Prostate gland (tissue), 2 donors: ENCODE results near the gene ZMYND8. TPM values are rescaled to one million over a fixed set of nuclear protein-coding genes. Genes with fewer than 3 reads are reported as not detected.
A peak's percentile ranks its signal among the peaks of the same experiment; 100 is the strongest.

Experiments used
- DNase-seq: peaks from one replicate; pipeline ENCODE4 v3.0.0-alpha.2; 2019; ENCODE audit warnings: low spot score
- H3K27ac ChIP-seq, 2 donors: fragments of 200-600 bp; sonication (generic); 2 replicates each; pipeline ENCODE4 v1.5.1; 2017 to 2019
- H3K27me3 ChIP-seq: fragments of 200-600 bp; sonication (generic); replicated peaks from 2 replicates; pipeline ENCODE4 v1.5.1; 2019; ENCODE audit not compliant: insufficient read depth
- H3K36me3 ChIP-seq, 2 donors: fragments of 200-600 bp; sonication (generic); 1 replicate in 1 of 2; 2 replicates in 1 of 2; pipeline versions ENCODE4 v1.5.1 to v1.8.1; 2017 to 2019
- H3K4me1 ChIP-seq: fragments of 200-600 bp; sonication (generic); replicated peaks from 2 replicates; pipeline ENCODE4 v1.5.1; 2019
- H3K4me3 ChIP-seq, 2 donors: fragments of 200-600 bp; sonication (generic); 2 replicates each; pipeline ENCODE4 v1.5.1; 2017 to 2019
- H3K9me3 ChIP-seq: fragments of 200-600 bp; sonication (generic); 2 replicates; pipeline ENCODE4 v1.5.1; 2017
- CTCF ChIP-seq, 4 experiments: fragments of 200-600 bp in 2 of 4; fragments of 450-650 bp in 2 of 4; sonication (generic) in 2 of 4; IDR thresholded peaks; 1 replicate in 3 of 4; 2 replicates in 1 of 4; pipeline ENCODE4 v1.5.1; 2016 to 2019; ENCODE audit warnings: antibody characterized with exemption in 4 of 4, mild to moderate bottlenecking in 2 of 4, moderate library complexity in 2 of 4
- POLR2A ChIP-seq: fragments of 450-650 bp; IDR thresholded peaks from one replicate; pipeline ENCODE4 v1.6.1; 2016; ENCODE audit warnings: antibody characterized with exemption, mild to moderate bottlenecking
- POLR2AphosphoS5 ChIP-seq: sonication (generic); formaldehyde crosslinking; IDR thresholded peaks from one replicate; pipeline ENCODE4 v1.6.1; 2017; ENCODE audit warnings: antibody characterized with exemption
- WGBS: methylation state at CpG from one replicate; pipeline ENCODE4 v1.1.5; 2018; 5-methylcytosine and 5-hydroxymethylcytosine counted together
- intact Hi-C: fragments of 100-400 bp; cut with DNase I; formaldehyde crosslinking; loops from one replicate; pipeline ENCODE4 v1.14.2; 2022
- total RNA-seq, 2 donors: library from RNA; depleted of rRNA; stranded (reverse); fragments of >200 nt; gene quantifications; one replicate each; pipeline ENCODE4 v1.1.0, GENCODE V29; 2016

Gene ZMYND8
- total RNA-seq, 2 donors from 2014 or later, result 19.9 to 70.9 TPM

- TF ChIP-seq POLR2A (peak; percentile 21), POLR2AphosphoS5 (peak; percentile 83), CTCF (IDR thresholded peaks at IDR 0.05) (no peak)
- WGBS, result 35% methylated on average over 7 of the region's 7 CpGs
- no peak overlapping the region for H3K4me3 ChIP-seq
- no peaks in the 10 kb centered on the region for H3K27me3 ChIP-seq
- intact Hi-C loops, result no loop called here
- H3K36me3 ChIP-seq, result no peaks in the 10 kb centered on the region
- peak overlapping the region; percentile 91 to 96 for H3K27ac ChIP-seq
- no peaks in the 10 kb centered on the region for H3K9me3 ChIP-seq
- DNase-seq, result peak; percentile 78
- H3K4me1 ChIP-seq, result peaks cover 45% of the 10 kb centered on the region
These were observed 35.3 kb downstream of the ZMYND8 start for GRCh38 chr20:47320990-47321805.

DNA sequence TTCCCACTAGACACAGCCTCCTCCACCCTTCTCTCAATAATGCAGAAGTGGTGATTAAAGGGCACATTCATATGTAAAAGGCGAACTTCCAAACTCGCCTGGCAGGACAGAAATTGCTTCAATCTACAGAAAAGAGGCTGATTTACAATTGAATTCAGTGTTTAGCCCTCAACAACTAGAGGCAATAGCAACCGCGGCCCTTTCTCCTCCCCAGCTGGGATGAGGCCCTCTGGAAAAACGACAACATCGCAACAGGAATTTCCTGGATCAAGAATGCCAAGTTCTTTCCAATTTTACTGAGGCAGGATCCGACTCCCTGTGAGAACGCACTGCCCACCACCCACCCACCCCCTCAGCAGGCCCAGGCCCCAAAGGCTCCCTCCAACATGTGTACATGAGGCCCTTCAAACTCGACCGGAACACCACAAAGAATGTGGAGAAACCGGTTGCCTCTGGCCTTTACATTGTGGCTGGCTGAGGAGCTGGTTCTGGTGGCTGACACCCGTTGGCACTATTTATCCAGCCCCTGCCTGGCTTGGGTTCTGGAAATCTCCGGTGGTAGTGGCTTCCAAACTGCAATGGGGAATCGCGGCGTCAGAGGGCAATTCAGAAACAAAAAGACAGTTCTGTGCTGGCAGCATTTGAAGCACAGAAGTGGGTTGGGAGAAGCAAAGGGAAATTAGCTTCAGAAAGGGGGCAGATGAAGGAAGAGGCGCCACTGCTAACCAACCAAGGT lies 36.8 kb downstream of the ZMYND8 start:
- H3K36me3 ChIP-seq, result no peaks in the 10 kb centered on the region
- no peaks in the 10 kb centered on the region for H3K27me3 ChIP-seq
- H3K27ac ChIP-seq, result peak overlapping the region; percentile 91 to 96
- TF ChIP-seq POLR2A, result peak; percentile 14
- no peak for TF ChIP-seq CTCF (IDR thresholded peaks at IDR 0.05)
- peak; percentile 86 for TF ChIP-seq POLR2AphosphoS5
- H3K9me3 ChIP-seq, result no peaks in the 10 kb centered on the region
- DNase-seq, result peak; percentile 95
- 12% methylated on average over 17 of the region's 17 CpGs for WGBS
- intact Hi-C loops, result loop anchor here (2.0 kb wide), 2 partner anchors 39 to 43 kb away; no protein-coding TSS in a partner anchor
- no peak overlapping the region for H3K4me3 ChIP-seq
- H3K4me1 ChIP-seq, result peaks cover 45% of the 10 kb centered on the region

- peaks cover 45% of the 10 kb centered on the region for H3K4me1 ChIP-seq
- peak overlapping the region; percentile 91 to 96 for H3K27ac ChIP-seq
- DNase-seq, result peak; percentile 77
- intact Hi-C loops, result loop anchor here (2.0 kb wide), 2 partner anchors 40 to 42 kb away; no protein-coding TSS in a partner anchor
- H3K36me3 ChIP-seq, result no peaks in the 10 kb centered on the region
- TF ChIP-seq POLR2AphosphoS5, result peak; percentile 91
- TF ChIP-seq POLR2A, result peak; percentile 17
- TF ChIP-seq CTCF (IDR thresholded peaks at IDR 0.05), result no peak
- peak overlapping the region in 1 of 2 donors; percentile 9 for H3K4me3 ChIP-seq
- WGBS, result 9% methylated on average over 28 of the region's 28 CpGs
- H3K9me3 ChIP-seq, result no peaks in the 10 kb centered on the region
- no peaks in the 10 kb centered on the region for H3K27me3 ChIP-seq
These were observed 37.6 kb downstream of the ZMYND8 start for GRCh38 chr20:47318586-47319516.

GRCh38 chr20:47318027-47318585 lies 38.4 kb downstream of the ZMYND8 start:
- Histone ChIP-seq H3K9me3 (no peaks in the 10 kb centered on the region), H3K4me1 (peaks cover 45% of the 10 kb centered on the region), H3K27me3 (no peaks in the 10 kb centered on the region), H3K27ac (peak overlapping the region; percentile 91 to 96), H3K36me3 (no peaks in the 10 kb centered on the region), H3K4me3 (peak overlapping the region in 1 of 2 donors; percentile 9)
- WGBS, result 25% methylated on average over 7 of the region's 7 CpGs
- TF ChIP-seq POLR2AphosphoS5 (no peak), POLR2A (no peak), CTCF (IDR thresholded peaks at IDR 0.05) (no peak)
- intact Hi-C loops, result loop anchor here (2.0 kb wide), 2 partner anchors 41 kb away; no protein-coding TSS in a partner anchor
- DNase-seq, result no peak
